PFSK-1 (cell line): ENCODE measurements around the gene EYA3.

Experiments used
- FOXP2 ChIP-seq: optimal IDR thresholded peaks from 2 replicates; pipeline ENCODE3; 2011; ENCODE audit warnings: borderline replicate concordance, control low read depth, inconsistent platforms; ENCODE audit not compliant: insufficient read depth; ENCODE audit errors: extremely low read length, extremely low read depth
- POLR2AphosphoS5 ChIP-seq: IDR thresholded peaks from 2 replicates; pipeline ENCODE4 v1.6.1; 2012; ENCODE audit warnings: low read depth, mild to moderate bottlenecking, control low read depth, low read length, moderate library complexity
- REST ChIP-seq, 2 experiments: IDR thresholded peaks; 2 replicates each; pipeline versions ENCODE4 v1.6.1 to v1.8.0; 2011 to 2012; ENCODE audit warnings: low read depth in 2 of 2, low read length in 2 of 2, control low read depth in 1 of 2, inconsistent platforms in 1 of 2, mild to moderate bottlenecking in 1 of 2, moderate library complexity in 1 of 2; ENCODE audit not compliant: insufficient read depth in 1 of 2
- SIN3A ChIP-seq: IDR thresholded peaks from 2 replicates; pipeline ENCODE4 v1.6.1; 2012; ENCODE audit warnings: mild to moderate bottlenecking, low read length, moderate library complexity, borderline replicate concordance; ENCODE audit not compliant: insufficient read depth
- TAF1 ChIP-seq: IDR thresholded peaks from 2 replicates; pipeline ENCODE4 v1.6.1; 2012; ENCODE audit warnings: low read length, control low read depth, borderline replicate concordance; ENCODE audit not compliant: insufficient read depth

GRCh38 chr1:28119556-28119955 lies 31.1 kb upstream of the EYA3 start:
- no peak for TF ChIP-seq TAF1
- no peak for TF ChIP-seq POLR2AphosphoS5
- no peak for TF ChIP-seq REST (IDR thresholded peaks at IDR 0.05; ENCODE audit: insufficient read depth in 1 of 2, low read depth in 2 of 2, low read length in 2 of 2)
- no peak for TF ChIP-seq SIN3A
- TF ChIP-seq FOXP2 = no peak
